ENCODE measurements around the gene EYA4.

DNA sequence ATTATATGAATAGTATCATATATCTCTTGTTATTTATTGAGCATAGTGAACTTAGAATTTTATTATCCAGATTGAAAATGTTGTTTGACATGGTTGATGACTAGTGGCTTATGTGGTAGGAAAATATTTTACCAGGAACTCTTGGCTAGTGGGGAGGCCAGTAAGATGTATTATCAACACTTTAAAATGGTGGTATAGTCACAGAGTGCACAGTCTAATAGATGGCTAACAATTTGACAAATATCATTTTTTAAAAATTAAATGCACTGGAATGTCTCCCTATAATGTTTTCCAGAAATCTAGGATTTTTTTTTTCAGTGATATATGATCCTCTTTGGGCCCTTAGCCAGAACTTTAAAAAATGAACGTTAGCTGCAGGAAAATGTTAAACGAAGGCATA, 26.9 kb upstream of the EYA4 start:
- TF ChIP-seq, protein P1, sequence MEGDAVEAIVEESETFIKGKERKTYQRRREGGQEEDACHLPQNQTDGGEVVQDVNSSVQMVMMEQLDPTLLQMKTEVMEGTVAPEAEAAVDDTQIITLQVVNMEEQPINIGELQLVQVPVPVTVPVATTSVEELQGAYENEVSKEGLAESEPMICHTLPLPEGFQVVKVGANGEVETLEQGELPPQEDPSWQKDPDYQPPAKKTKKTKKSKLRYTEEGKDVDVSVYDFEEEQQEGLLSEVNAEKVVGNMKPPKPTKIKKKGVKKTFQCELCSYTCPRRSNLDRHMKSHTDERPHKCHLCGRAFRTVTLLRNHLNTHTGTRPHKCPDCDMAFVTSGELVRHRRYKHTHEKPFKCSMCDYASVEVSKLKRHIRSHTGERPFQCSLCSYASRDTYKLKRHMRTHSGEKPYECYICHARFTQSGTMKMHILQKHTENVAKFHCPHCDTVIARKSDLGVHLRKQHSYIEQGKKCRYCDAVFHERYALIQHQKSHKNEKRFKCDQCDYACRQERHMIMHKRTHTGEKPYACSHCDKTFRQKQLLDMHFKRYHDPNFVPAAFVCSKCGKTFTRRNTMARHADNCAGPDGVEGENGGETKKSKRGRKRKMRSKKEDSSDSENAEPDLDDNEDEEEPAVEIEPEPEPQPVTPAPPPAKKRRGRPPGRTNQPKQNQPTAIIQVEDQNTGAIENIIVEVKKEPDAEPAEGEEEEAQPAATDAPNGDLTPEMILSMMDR (conservative IDR thresholded peaks at IDR 0.05 in 1 of 2, IDR thresholded peaks at IDR 0.05 in 1 of 2; ENCODE audit: extremely low read depth in 1 of 2, insufficient read depth in 1 of 2, low read depth in 1 of 2, low read length in 2 of 2): no peak
- TF ChIP-seq EZH2 (IDR thresholded peaks at IDR 0.05; ENCODE audit: borderline replicate concordance, low read length): no peak

Data from mammary epithelial cell (primary cell).